NCI-H2107 treated with DMSO at 0.1 percent for 48 hours (cell line): ENCODE results near the gene XXYLT1.
"Not testable (repeated sequence)": the region's sequence is repeated elsewhere in the genome, so short reads cannot be mapped to it uniquely, and the experiment has no call there.

Experiments
- DNase-seq: peaks from one replicate; lab custom pipeline; 2025; ENCODE audit not compliant: unreplicated experiment; lab: John Stamatoyannopoulos, UW

Gene XXYLT1

GRCh38 chr3:195115600-195116406, 155.2 kb downstream of the XXYLT1 start:
- no peak for DNase-seq

- no peak for DNase-seq
Observed at GRCh38 chr3:195114786-195115599, 156.0 kb downstream of the XXYLT1 start.

- no peak for DNase-seq
Observed at GRCh38 chr3:195113536-195114425, 157.2 kb downstream of the XXYLT1 start.

- no peak for DNase-seq
Observed at GRCh38 chr3:195113048-195113447, 157.9 kb downstream of the XXYLT1 start.

GRCh38 chr3:195112361-195112791, 158.6 kb downstream of the XXYLT1 start:
- DNase-seq, result no peak

GRCh38 chr3:195111766-195112165, 159.2 kb downstream of the XXYLT1 start:
- DNase-seq, result no peak

- DNase-seq, result no peak
Observed at GRCh38 chr3:195111319-195111705, 159.6 kb downstream of the XXYLT1 start.

GRCh38 chr3:195110647-195111318, 160.2 kb downstream of the XXYLT1 start:
- no peak for DNase-seq

GRCh38 chr3:195109098-195109657, 161.8 kb downstream of the XXYLT1 start:
- no peak for DNase-seq

- no peak for DNase-seq
Observed at GRCh38 chr3:195107593-195107992, 163.4 kb downstream of the XXYLT1 start.

GRCh38 chr3:195107031-195107430, 163.9 kb downstream of the XXYLT1 start:
- DNase-seq, result not testable (repeated sequence)

- DNase-seq, result no peak
Observed at GRCh38 chr3:195106418-195106906, 164.5 kb downstream of the XXYLT1 start.

GRCh38 chr3:195105841-195106417, 165.0 kb downstream of the XXYLT1 start:
- no peak for DNase-seq

GRCh38 chr3:195105389-195105788, 165.6 kb downstream of the XXYLT1 start:
- DNase-seq, result no peak

GRCh38 chr3:195104340-195104739, 166.6 kb downstream of the XXYLT1 start:
- DNase-seq, result no peak

GRCh38 chr3:195103623-195104022, 167.3 kb downstream of the XXYLT1 start:
- DNase-seq, result no peak

GRCh38 chr3:195102609-195103467, 168.1 kb downstream of the XXYLT1 start:
- DNase-seq, result no peak

- DNase-seq, result no peak
Observed at GRCh38 chr3:195101927-195102608, 168.9 kb downstream of the XXYLT1 start.
